ENCODE data around the gene SHISA8.

The SHISA8 gene

GRCh38 chr22:41913842-41914534, 886 bp downstream of the SHISA8 start:
- peak; percentile 38 for DNase-seq

- DNase-seq = no peak
These were observed 1.7 kb downstream of the SHISA8 start for GRCh38 chr22:41913040-41913719.

- no peak for DNase-seq
These were observed 2.4 kb downstream of the SHISA8 start for GRCh38 chr22:41912338-41913039.

- no peak for DNase-seq
These were observed 3.8 kb downstream of the SHISA8 start for GRCh38 chr22:41911001-41911611.

- DNase-seq = peak; percentile 62
These were observed 4.5 kb downstream of the SHISA8 start for GRCh38 chr22:41910050-41911000.

DNA sequence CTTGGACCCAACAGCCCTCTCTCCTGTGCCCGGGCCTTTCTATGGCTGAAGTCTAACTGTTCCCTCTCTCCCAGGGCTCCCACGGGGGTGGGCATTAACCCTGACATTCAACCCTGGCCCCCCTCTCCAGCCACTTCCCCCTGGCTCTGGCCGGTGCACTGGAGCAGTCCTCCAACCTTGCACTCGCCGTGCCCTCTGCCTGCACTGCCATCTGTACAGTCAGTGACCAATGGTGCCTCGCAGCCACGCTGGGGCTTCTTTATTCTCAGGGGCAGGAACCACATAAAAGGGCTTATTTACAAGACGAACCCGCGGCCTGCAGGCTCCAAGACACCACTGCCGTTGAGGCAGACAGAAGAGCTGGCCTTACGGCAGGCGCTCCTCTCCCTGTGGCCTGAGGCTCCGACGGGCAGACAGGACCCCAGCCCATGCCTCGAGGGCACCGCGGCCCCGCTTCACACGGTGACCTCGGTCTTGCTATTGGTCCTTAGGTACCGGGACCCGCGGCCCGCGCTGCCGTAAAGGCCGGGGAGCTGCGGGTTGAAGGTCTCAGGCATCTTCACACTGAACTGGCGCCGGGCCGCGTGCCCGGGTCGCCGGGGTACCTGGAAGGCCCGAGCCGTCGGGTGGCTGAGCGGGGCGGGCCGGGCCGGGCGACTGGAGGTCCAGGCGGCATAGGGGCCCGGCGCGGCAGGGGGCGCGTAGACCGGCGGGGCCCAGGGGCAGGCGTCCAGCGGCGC, 5.4 kb downstream of the SHISA8 start:
- peak; percentile 68 for DNase-seq

DNA sequence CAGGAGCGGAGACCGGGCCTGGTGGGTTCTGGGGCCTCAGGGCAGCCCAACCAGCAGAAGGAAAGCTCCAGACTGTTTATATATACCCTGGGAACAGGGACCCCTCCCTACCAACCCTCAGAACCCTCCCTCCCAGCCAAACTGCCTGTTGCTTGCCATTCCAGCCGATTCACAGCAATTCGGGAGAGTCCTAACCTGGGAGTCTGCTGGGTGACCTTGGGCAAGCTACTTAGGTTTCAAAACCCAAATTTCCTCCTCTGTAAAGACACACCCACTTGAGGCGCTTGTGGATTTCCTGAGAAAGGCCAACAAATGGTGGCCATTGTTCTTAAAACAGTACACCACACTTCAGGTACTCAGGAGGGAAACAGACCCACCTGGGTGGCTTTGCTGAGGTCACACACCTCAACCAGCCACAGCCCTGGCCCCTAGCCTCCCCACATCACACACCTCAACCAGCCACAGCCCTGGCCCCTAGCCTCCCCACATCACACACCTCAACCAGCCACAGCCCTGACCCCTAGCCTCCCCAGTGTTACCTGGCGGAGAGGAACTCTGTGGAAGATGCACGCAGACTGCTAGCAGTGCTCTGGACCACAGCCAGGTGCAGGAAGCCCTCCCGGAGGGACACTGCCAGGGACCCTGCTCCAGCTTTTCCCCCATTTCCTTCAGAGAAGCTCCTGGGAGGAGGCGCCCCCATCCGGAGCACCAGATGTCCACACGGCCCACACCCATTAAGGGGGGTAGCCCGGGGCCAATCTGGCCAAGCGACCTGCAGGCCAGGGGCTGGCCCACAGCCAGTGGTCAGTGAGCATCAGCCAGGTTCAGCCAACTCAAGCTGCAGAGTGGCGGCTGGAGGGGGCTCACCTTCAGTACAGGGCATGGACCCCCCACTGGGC, 6.2 kb downstream of the SHISA8 start:
- DNase-seq = peak; percentile 44

DNA sequence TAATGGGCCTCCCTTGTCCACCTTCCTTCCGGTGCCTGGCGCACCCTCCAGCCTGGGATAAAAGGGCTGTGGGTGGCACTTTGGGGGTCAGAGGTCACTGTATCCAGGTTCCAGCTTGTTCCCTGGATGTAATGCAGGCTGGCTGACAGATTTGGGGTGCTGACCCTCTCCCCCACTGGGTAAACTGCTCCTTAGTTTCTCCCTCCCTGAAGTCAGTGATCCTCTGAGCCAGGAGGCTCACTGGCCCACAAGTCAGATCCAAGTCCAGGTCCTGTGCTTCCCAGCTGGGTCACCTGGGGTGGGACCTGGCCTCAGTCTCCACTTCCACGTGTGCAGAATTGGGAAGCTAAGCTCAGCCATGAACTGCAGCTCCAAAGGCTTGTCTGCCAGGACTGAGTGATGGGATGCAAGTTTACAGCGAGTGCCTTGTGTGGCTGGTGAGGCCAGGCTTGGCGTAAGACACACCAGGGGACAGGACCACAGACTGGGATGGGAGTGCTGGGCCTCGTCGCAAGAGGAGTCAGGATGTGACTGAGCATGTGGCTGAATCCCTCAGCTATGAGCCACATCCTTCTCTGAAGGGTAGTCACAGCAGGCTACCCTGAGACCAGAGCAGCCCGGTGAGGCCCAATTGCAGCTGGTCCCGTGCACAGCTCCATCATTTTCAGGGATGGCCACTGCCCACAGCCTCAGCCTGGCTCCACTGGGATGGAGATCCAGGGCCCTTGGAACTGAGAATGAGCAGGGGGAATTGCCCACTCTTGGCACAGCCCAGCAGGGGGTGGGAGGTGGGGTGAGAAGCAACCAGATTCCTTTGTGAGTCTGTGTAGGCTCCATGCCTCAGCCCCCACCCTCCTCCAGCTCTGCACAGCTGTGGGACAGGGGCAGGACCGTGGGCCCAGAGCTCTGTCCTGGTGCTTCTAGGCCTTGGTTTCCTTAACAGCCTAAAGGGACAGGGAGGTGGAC, 7.2 kb downstream of the SHISA8 start:
- DNase-seq = no peak

DNA sequence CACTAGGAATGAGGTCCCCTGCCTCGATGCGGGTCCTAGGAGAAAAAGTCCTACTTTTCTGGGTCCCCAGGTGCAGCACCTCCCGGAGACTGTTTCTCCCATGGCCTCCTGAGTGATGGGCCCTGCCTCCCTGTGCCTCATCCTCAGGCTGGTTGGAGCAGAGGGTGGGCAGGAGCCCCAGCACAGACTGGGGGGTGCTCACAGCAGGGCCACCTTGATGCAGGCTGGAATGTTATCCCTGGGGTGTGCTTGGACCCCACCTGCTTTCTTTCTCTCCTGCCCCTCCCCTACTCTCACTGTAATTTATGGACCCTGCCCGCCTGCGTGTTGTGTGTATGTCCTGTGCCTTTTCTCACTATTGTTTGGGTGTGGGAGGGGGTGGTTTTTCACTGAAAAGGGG, 8.1 kb downstream of the SHISA8 start:
- DNase-seq = no peak

GRCh38 chr22:41905411-41906202, 9.3 kb downstream of the SHISA8 start:
- no peak for DNase-seq

GRCh38 chr22:41904450-41905410, 10.1 kb downstream of the SHISA8 start:
- DNase-seq = no peak

- no peak for DNase-seq
These were observed 11.9 kb downstream of the SHISA8 start for GRCh38 chr22:41902932-41903421.

DNA sequence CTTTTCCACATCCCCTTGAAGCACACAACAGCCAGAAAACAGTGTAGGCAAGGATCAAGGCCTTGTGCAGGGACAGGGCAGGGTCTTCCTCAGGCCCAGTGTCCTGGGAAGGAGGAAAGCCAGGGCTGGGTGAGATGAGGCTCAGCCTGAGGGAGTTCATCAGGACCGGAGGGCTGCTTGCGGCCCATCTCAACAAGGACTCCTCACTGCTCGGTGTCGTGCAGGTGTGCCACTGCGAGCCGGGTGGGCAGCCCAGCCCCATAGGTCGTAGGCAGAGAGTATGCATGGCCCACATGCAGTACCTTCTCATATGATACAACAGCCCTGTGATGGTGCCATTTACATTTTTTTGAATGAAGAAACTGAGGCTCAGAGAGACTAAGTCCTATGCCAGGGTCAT, 12.9 kb downstream of the SHISA8 start:
- DNase-seq = no peak

DNA sequence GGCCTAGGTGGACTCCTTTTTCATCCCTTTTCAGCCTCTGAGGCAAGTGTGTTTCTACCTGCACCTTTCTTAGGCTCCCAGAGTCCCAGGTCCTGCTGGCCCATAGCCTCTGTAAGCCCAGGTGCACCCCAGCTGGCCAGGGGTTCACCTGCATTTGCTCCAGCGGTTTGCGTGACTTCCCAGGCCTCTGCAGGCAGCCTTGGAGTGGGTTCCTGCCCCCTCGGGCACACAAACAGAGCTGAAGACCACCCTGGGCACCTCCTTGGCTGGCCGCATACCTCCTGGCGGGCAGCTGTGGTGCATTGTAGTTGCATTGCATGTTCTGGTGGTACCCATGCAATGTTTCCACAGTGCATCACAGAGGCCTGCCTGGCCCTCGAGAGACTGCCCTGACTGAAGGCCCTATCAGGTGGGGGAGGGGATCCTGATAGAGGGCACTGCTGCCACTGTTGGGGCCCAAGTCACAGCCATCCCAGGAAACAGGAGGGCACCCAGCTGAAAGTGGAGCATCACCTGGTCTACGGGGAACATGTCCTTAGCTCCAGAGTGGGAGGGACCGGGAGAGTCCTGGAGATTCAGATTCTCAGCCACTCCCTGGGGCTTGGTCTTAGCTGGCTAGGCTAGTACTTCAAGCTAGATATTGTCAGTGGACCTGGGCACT, 14.1 kb downstream of the SHISA8 start:
- no peak for DNase-seq

DNA sequence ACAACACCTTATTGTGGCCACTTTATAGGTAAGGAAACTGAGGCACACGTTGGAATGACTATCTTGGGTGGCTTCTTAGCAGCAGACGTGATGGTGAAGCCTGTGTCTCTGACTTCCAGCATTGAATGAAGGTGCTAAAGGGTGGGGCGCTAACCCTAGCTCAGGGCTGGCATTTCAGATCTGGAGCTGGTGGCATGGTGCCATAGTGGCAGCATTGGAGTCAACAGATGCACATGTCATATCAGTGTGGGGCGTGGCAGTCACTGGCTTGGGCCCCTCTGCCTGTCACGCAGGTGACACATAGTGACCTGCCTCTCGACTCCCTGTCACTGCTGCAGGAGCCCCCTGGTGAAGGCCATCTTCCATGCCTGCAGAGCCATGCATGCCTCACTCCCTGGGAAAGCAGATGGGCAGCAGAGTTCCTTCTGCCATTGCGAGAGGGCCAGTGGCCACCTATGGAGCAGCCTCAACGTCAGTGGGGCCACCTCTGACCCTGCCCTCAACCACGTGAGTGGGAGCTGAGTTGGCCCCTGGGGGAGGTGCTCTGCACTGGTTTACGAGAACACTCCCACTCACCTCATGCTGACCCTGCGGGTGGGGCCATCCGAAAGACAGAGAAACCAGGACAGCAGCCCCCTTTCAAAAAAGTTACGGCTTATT, 14.8 kb downstream of the SHISA8 start:
- no peak for DNase-seq

GRCh38 chr22:41899110-41899509, 15.8 kb downstream of the SHISA8 start:
- DNase-seq = no peak

Measured in retina (tissue), 1 donor.